Measurements from ENCODE around the gene KIAA1958. TPM values are rescaled to one million over a fixed set of nuclear protein-coding genes. Genes with fewer than 3 reads are reported as not detected.

The KIAA1958 gene
- total and polyA plus RNA-seq, 2 of the 8 experiments (the other 6 are each of a cell fraction or from before 2014, with no cell fraction given): 11.4 to 43.8 TPM

DNA sequence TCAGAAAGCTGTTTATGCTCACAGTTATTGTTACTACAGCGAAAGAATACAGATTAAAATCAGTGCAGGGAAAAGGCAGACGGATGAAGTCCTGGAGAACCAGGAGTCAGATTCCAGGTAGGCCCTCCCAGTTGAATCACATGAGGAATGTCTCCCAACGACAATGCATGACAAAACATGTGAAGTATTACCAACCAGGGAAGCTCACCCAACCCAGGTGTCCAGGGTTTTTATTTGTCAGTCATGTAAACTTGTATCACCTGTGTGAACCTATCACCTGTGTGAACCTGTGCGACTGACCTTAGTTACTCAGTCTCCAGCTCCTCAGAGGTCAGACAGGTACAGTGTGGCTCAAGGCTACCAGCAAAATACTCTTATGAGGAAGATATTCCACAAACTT is 63.9 kb downstream of the KIAA1958 start:
- Histone ChIP-seq H2BK15ac (ENCODE audit: low read length) (no peak overlapping the region), H3K27me3 (replicated peaks in 1 of 4; ENCODE audit: control insufficient read depth in 3 of 4, extremely low read depth in 1 of 4, insufficient read depth in 3 of 4, low read length in 3 of 4) (no peaks in the 10 kb centered on the region), H3K36me3 (ENCODE audit: control insufficient read depth in 2 of 4, insufficient read depth in 4 of 4, low read length in 3 of 4) (no peaks in the 10 kb centered on the region), H3K14ac (ENCODE audit: insufficient read length) (no peak overlapping the region), H2AK5ac (ENCODE audit: low read depth, low read length) (no peak overlapping the region; the same call in 1 of the 2 replicates), H2AFZ (ENCODE audit: low read length) (no peak overlapping the region), H3K79me1 (ENCODE audit: low read depth, low read length) (peaks cover 10% of the 10 kb centered on the region), H3K27ac (ENCODE audit: low read depth, low read length) (no peak overlapping the region), H3K79me2 (ENCODE audit: control insufficient read depth in 1 of 2, insufficient read depth in 2 of 2, low read length in 2 of 2) (peaks cover 3 to 80% of the 10 kb centered on the region in 2 experiments; a peak in 3 of 4 replicates), H3K18ac (ENCODE audit: extremely low read depth, low read length) (no peak overlapping the region; the same call in 1 of the 2 replicates), H2BK20ac (ENCODE audit: low read length) (no peak overlapping the region), H4K91ac (replicated peaks; ENCODE audit: insufficient read length, low read length) (no peak overlapping the region), H2BK120ac (replicated peaks; ENCODE audit: low read depth, low read length) (no peak overlapping the region), H2BK5ac (ENCODE audit: low read depth, low read length) (no peak overlapping the region), H3K23ac (ENCODE audit: insufficient read length) (no peak overlapping the region), H3K56ac (replicated peaks; ENCODE audit: insufficient read length, low read depth, low read length) (no peak overlapping the region), H4K5ac (ENCODE audit: insufficient read length, low read depth, low read length) (no peak overlapping the region), H3K9ac (replicated peaks in 1 of 4; ENCODE audit: extremely low read depth in 1 of 4, low read depth in 3 of 4, low read length in 3 of 4) (no peak overlapping the region), H3K4me1 (replicated peaks in 1 of 4; ENCODE audit: control insufficient read depth in 3 of 4, insufficient read depth in 4 of 4, low read length in 3 of 4) (peaks cover 13 to 28% (median 21%) of the 10 kb centered on the region in 4 experiments), H3K4ac (replicated peaks; ENCODE audit: insufficient read length, low read depth, low read length) (no peak overlapping the region), H2BK12ac (ENCODE audit: low read depth, low read length) (no peak overlapping the region; the same call in 1 of the 2 replicates), H3K4me3 (ENCODE audit: extremely low read depth in 1 of 4, insufficient read depth in 2 of 4, low read depth in 3 of 4, low read length in 4 of 4) (no peak overlapping the region), H3K23me2 (ENCODE audit: low read depth, low read length) (no peaks in the 10 kb centered on the region), H4K8ac (ENCODE audit: extremely low read depth, insufficient read depth, low read length) (no peak overlapping the region), H3K9me3 (ENCODE audit: insufficient read depth in 2 of 2, low read depth in 1 of 2, low read length in 1 of 2) (peaks cover 0 to 5% of the 10 kb centered on the region in 2 experiments; a peak in 2 of 4 replicates), H4K20me1 (replicated peaks in 1 of 2; ENCODE audit: control insufficient read depth in 1 of 2, insufficient read depth in 2 of 2, low read length in 2 of 2) (peaks cover 12 to 18% of the 10 kb centered on the region in 2 experiments), H3K4me2 (ENCODE audit: insufficient read depth in 1 of 2, low read depth in 2 of 2, low read length in 2 of 2) (peak overlapping the region; percentile 1 to 32; a peak in 1 of 4 replicates)
- TF ChIP-seq NANOG (IDR thresholded peaks at IDR 0.05; ENCODE audit: insufficient read depth, low read depth, low read length, poor library complexity, severe bottlenecking) (no peak), KDM4A (IDR thresholded peaks at IDR 0.05; ENCODE audit: low read depth, low read length, severe bottlenecking) (no peak), TEAD4 (IDR thresholded peaks at IDR 0.05; ENCODE audit: low read depth, low read length) (0 out of 2 replicates have a peak, but pooled peaks have one; percentile 8), SIX5 (IDR thresholded peaks at IDR 0.05; ENCODE audit: low read depth, low read length) (no peak)
- TF ChIP-seq, protein P1, sequence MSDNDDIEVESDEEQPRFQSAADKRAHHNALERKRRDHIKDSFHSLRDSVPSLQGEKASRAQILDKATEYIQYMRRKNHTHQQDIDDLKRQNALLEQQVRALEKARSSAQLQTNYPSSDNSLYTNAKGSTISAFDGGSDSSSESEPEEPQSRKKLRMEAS (IDR thresholded peaks at IDR 0.05): no peak
- DNase-seq (ENCODE audit: low read depth in 1 of 2, low spot score in 2 of 2): no peak
- peak; percentile 45 for FAIRE-seq
- POLR2A ChIA-PET (ENCODE audit: partially characterized antibody): no interaction called here
- 66% methylated on average over 4 of the region's 4 CpGs; no CpG with 5 or more reads in 1 of the 2 experiments for WGBS, 2 experiments (ENCODE audit: extremely low coverage in 1 of 2, insufficient coverage in 1 of 2, insufficient read length in 1 of 2, insufficient replicate concordance in 2 of 2, low coverage in 1 of 2, low lambda C conversion rate in 2 of 2, missing lambda C conversion rate in 1 of 2)
- CTCF ChIA-PET (ENCODE audit: partially characterized antibody): interaction anchor here (1.1 to 2.1 kb wide), 2 partner anchors 12 to 172 kb away, joined by 4 read pairs; no protein-coding TSS in a partner anchor

Measured in H1 (cell line).